ENCODE results near the gene KCNMB1.

- TF ChIP-seq CTCF (conservative IDR thresholded peaks at IDR 0.05; ENCODE audit: low read length), result no peak
- TF ChIP-seq EZH2phosphoT487 (IDR thresholded peaks at IDR 0.05; ENCODE audit: borderline replicate concordance, low read depth, low read length), result no peak
Observed at GRCh38 chr5:170418736-170419135, 29.6 kb upstream of the KCNMB1 start.

All from OCI-LY7 (cell line).